ENCODE results near the gene MED1. TPM values are rescaled to one million over a fixed set of nuclear protein-coding genes. Genes with fewer than 3 reads are reported as not detected.

Gene MED1
- total RNA-seq, 4 donors from 2014 or later: 22.4 to 29.6 (median 25.0) TPM

DNA sequence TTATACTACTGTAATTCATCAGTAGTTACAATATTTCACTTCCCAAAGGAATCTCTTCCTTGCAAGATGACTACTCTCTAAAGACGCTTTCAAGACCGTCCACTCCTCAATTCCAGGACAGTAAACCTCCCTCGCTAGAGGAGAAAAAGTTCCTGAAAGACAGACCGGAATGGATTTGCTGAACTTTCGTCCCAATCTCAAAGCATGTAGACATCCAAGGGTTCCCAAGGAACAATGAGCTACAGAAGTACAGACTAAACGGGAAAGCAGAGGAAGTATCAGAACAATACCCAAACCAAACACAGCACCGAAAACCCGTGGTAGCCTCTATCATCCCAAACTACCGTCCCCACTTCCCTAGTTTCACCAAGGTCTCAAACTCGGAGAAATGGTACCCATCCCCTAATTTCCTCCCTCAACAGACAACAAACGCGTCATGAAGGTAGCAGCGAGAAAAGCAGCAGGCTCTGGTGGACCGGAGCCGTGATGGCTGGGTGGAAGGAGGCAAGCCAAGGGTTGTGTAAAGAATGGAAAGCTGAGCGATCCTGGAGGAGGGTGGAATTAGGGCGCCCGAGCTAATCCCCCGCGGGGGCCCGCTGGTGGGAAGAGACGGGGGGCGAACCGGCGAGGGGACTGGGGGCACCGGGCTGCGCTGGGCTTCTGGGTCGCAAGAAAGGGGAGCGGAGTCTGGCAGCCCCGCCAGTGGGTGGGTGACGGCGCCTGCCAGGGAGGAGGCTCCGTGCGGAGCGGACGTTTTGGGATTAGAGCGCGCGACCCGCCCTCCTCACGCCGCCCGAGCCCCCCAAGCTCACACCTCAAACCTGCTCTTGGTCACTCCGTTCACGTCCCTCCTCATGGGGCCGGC is 50.3 kb downstream of the MED1 start:
- peak overlapping the region; percentile 82 to 86 (median 83) for H3K27ac ChIP-seq
- DNase-seq: peak in 1 of 2 donors; percentile 21
- no peaks in the 10 kb centered on the region for H3K9me3 ChIP-seq
- H3K4me1 ChIP-seq: peaks cover 7 to 17% of the 10 kb centered on the region in 2 donors
- no peaks in the 10 kb centered on the region for H3K27me3 ChIP-seq
- no peak for TF ChIP-seq POLR2A (IDR thresholded peaks at IDR 0.05)
- TF ChIP-seq, protein P1, sequence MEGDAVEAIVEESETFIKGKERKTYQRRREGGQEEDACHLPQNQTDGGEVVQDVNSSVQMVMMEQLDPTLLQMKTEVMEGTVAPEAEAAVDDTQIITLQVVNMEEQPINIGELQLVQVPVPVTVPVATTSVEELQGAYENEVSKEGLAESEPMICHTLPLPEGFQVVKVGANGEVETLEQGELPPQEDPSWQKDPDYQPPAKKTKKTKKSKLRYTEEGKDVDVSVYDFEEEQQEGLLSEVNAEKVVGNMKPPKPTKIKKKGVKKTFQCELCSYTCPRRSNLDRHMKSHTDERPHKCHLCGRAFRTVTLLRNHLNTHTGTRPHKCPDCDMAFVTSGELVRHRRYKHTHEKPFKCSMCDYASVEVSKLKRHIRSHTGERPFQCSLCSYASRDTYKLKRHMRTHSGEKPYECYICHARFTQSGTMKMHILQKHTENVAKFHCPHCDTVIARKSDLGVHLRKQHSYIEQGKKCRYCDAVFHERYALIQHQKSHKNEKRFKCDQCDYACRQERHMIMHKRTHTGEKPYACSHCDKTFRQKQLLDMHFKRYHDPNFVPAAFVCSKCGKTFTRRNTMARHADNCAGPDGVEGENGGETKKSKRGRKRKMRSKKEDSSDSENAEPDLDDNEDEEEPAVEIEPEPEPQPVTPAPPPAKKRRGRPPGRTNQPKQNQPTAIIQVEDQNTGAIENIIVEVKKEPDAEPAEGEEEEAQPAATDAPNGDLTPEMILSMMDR (IDR thresholded peaks at IDR 0.05): no peak
- 1 to 2% methylated on average over 22 to 25 of the region's 46 CpGs for WGBS, 2 donors
- intact Hi-C loops (cut with DNase I): no loop called here
- H3K36me3 ChIP-seq: no peaks in the 10 kb centered on the region
- peak overlapping the region; percentile 78 to 92 (median 91) for H3K4me3 ChIP-seq (replicated peaks in 1 of 3)

DNA sequence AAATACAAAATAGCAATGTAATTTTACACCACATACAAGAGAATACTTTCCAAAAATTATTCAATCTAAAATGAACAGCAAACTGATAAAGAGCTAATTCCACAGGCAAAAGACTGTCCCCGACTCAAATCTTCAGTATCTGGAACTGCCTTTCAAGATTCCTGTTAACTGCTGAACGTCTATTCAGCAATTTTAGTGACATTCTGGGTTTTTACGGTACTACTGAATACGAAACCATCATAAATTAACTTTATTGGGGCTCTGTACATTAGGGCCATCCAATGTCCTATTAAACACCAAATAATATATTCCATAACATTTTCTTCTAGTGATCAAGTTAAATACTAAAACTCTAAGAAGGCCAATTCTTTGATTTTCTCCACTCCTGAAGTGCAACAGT is 51.3 kb downstream of the MED1 start:
- H3K27me3 ChIP-seq: no peaks in the 10 kb centered on the region
- no peak overlapping the region for H3K27ac ChIP-seq
- no peak for TF ChIP-seq POLR2A (IDR thresholded peaks at IDR 0.05)
- TF ChIP-seq, protein P1 (IDR thresholded peaks at IDR 0.05): no peak
- no peak for DNase-seq
- H3K4me1 ChIP-seq: peaks cover 7 to 17% of the 10 kb centered on the region in 2 donors
- no peaks in the 10 kb centered on the region for H3K36me3 ChIP-seq
- WGBS, 2 donors: 75 to 76% methylated on average over 4 of the region's 4 CpGs
- intact Hi-C loops (cut with DNase I): no loop called here
- no peak overlapping the region for H3K4me3 ChIP-seq (replicated peaks in 1 of 3)
- H3K9me3 ChIP-seq: no peaks in the 10 kb centered on the region

DNA sequence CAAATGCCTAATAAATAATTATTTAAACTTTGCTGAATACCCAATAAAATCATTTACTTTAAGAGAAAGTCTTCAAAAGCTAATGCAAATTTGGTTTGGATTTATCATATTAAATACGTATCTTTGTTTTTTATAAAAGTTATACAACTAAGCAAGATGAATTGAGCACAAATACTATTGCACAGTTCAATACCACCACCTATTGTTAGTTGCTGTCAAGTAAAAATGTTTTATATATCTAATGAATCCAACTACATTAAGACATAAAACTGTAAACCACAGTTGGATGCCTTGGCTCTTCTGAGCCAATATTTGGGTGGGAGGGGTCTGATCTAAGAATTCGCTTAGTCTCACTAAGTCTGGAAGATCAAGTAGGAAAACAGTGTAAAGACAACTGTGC is 57.3 kb downstream of the MED1 start:
- Histone ChIP-seq H3K36me3 (no peaks in the 10 kb centered on the region), H3K4me1 (no peaks in the 10 kb centered on the region), H3K9me3 (no peaks in the 10 kb centered on the region), H3K27me3 (no peaks in the 10 kb centered on the region), H3K4me3 (replicated peaks in 1 of 3) (no peak overlapping the region), H3K27ac (no peak overlapping the region)
- 72 to 81% methylated on average over 2 of the region's 2 CpGs for WGBS, 2 donors
- DNase-seq: no peak
- no peak for TF ChIP-seq POLR2A (IDR thresholded peaks at IDR 0.05)
- TF ChIP-seq, protein P1 (IDR thresholded peaks at IDR 0.05): no peak
- intact Hi-C loops (cut with DNase I): no loop called here

DNA sequence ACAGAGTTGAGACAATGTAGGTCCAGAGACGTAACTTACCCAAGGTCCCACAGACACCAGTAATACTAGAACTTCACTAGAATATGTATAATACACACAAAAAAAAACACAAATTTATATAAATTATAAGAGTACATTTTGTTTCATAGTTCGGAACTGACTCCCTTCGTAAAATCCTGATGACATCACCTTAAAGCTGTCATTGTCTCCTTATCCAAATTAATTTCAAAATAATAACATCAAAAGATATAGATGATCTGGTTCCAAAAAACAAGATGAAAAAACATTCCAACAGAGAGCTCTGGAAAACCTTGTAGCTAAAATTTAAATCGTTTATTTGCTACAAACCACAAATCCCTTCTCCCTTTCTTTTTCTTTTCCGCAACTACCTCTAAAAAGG is 59.6 kb downstream of the MED1 start:
- Histone ChIP-seq H3K9me3 (no peaks in the 10 kb centered on the region), H3K27me3 (no peaks in the 10 kb centered on the region), H3K4me3 (replicated peaks in 1 of 3) (no peak overlapping the region), H3K27ac (no peak overlapping the region), H3K4me1 (no peaks in the 10 kb centered on the region), H3K36me3 (no peaks in the 10 kb centered on the region)
- intact Hi-C loops (cut with DNase I): no loop called here
- WGBS, 2 donors: 89 to 90% methylated on average over 5 of the region's 5 CpGs
- DNase-seq: no peak
- TF ChIP-seq, protein P1 (IDR thresholded peaks at IDR 0.05): no peak
- no peak for TF ChIP-seq POLR2A (IDR thresholded peaks at IDR 0.05)

DNA sequence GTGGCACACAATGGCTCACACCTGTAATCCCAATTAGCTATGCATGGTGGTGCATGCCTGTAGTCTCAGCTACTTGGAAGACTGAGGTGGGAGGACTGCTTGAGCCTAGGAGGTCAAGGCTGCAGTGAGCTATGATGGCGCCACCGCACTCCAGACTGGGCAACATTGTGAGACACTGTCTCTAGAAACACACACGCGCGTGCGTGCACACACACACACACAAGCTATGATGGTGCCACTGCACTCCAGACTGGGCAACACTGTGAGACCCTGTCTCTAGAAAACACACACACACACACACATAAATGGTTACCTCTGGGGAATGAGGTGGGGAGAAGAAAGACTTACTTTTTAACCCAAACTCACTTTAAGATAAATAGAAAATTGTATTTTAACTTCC is 66.0 kb downstream of the MED1 start:
- no peak for TF ChIP-seq POLR2A (IDR thresholded peaks at IDR 0.05)
- TF ChIP-seq, protein P1 (IDR thresholded peaks at IDR 0.05): no peak
- WGBS, 2 donors: 97 to 98% methylated on average over 6 of the region's 6 CpGs
- no peaks in the 10 kb centered on the region for H3K36me3 ChIP-seq
- no peaks in the 10 kb centered on the region for H3K27me3 ChIP-seq
- no peak overlapping the region for H3K27ac ChIP-seq
- H3K4me3 ChIP-seq (replicated peaks in 1 of 3): no peak overlapping the region
- no peak for DNase-seq
- H3K4me1 ChIP-seq: no peaks in the 10 kb centered on the region
- intact Hi-C loops (cut with DNase I): no loop called here
- no peaks in the 10 kb centered on the region for H3K9me3 ChIP-seq

Data from thyroid gland (tissue), 4 donors.